ENCODE results near the gene TMC2.
A peak's percentile ranks its signal among the peaks of the same experiment; 100 is the strongest.

Gene TMC2

GRCh38 chr20:2640899-2641298, 104.5 kb downstream of the TMC2 start:
- Histone ChIP-seq H3K4me3 (ENCODE audit: low read depth, low read length) (no peak overlapping the region), H3K36me3 (no peaks in the 10 kb centered on the region), H3K27me3 (ENCODE audit: insufficient read depth, low read depth, severe bottlenecking) (no peaks in the 10 kb centered on the region), H3K27ac (no peak overlapping the region), H3K9me3 (ENCODE audit: severe bottlenecking) (no peaks in the 10 kb centered on the region)
- no peak for TF ChIP-seq CTCF (IDR thresholded peaks at IDR 0.05; ENCODE audit: low read depth, low read length)
- DNase-seq = no peak

DNA sequence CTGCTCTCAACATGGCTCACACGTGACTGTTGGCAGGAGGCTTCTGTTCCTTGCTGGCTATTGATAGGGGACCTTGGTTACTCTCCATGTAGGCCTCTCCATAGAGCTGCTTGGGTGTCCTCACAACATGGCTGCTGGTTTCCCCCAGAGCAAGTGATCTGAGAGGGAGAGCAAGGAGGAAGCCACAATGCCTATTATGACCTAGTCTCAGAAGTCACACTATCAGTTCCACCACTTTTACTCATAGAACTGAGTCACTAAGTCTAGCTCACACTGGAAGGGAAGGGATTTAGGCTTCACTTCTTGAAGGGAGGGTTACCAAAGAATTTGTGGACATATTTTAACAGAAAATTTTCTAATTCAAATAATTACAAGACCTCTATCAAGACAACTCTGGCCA, 107.3 kb downstream of the TMC2 start:
- TF ChIP-seq CTCF (IDR thresholded peaks at IDR 0.05; ENCODE audit: low read depth, low read length) = no peak
- no peaks in the 10 kb centered on the region for H3K27me3 ChIP-seq (ENCODE audit: insufficient read depth, low read depth, severe bottlenecking)
- H3K4me3 ChIP-seq (ENCODE audit: low read depth, low read length) = no peak overlapping the region
- H3K27ac ChIP-seq = no peak overlapping the region
- H3K9me3 ChIP-seq (ENCODE audit: severe bottlenecking) = no peaks in the 10 kb centered on the region
- H3K36me3 ChIP-seq = no peaks in the 10 kb centered on the region
- DNase-seq = no peak

- Histone ChIP-seq H3K27ac (peak within 1 kb of the TSS; percentile 94), H3K27me3 (ENCODE audit: insufficient read depth, low read depth, severe bottlenecking) (no peaks in the 10 kb centered on the region), H3K9me3 (ENCODE audit: severe bottlenecking) (no peaks in the 10 kb centered on the region), H3K36me3 (peaks cover 46% of the 10 kb centered on the region), H3K4me3 (ENCODE audit: low read depth, low read length) (peak within 1 kb of the TSS; percentile 98)
- TF ChIP-seq CTCF (IDR thresholded peaks at IDR 0.05; ENCODE audit: low read depth, low read length) = no peak
- DNase-seq = peak; percentile 91
Measured at GRCh38 chr20:2651772-2652723, 115.7 kb downstream of the TMC2 start, which contains the start of gene NOP56. Gene NOP56, plus strand, starts transcription at chr20:2652632. Its CDS starts 29 bp downstream, at chr20:2652661.

GRCh38 chr20:2652724-2653555, 116.6 kb downstream of the TMC2 start:
- peak; percentile 41 for DNase-seq
- Histone ChIP-seq H3K36me3 (peaks cover 53% of the 10 kb centered on the region), H3K9me3 (ENCODE audit: severe bottlenecking) (no peaks in the 10 kb centered on the region), H3K27me3 (ENCODE audit: insufficient read depth, low read depth, severe bottlenecking) (no peaks in the 10 kb centered on the region), H3K4me3 (ENCODE audit: low read depth, low read length) (peak overlapping the region; percentile 98), H3K27ac (peak overlapping the region; percentile 94)
- TF ChIP-seq CTCF (IDR thresholded peaks at IDR 0.05; ENCODE audit: low read depth, low read length) = no peak

- Histone ChIP-seq H3K27me3 (ENCODE audit: insufficient read depth, low read depth, severe bottlenecking) (no peaks in the 10 kb centered on the region), H3K9me3 (ENCODE audit: severe bottlenecking) (no peaks in the 10 kb centered on the region), H3K27ac (peak overlapping the region; percentile 94), H3K36me3 (peaks cover 62% of the 10 kb centered on the region), H3K4me3 (ENCODE audit: low read depth, low read length) (peak overlapping the region; percentile 98)
- no peak for DNase-seq
- TF ChIP-seq CTCF (IDR thresholded peaks at IDR 0.05; ENCODE audit: low read depth, low read length) = no peak
Measured at GRCh38 chr20:2653556-2654383, 117.4 kb downstream of the TMC2 start.

All from WERI-Rb-1 (cell line).